Ascending aorta (tissue), 2 donors: ENCODE data around the gene PPP1R2. TPM values are rescaled to one million over a fixed set of nuclear protein-coding genes. Genes with fewer than 3 reads are reported as not detected.
"Not testable (repeated sequence)": the region's sequence is repeated elsewhere in the genome, so short reads cannot be mapped to it uniquely, and the experiment has no call there.

ENCODE experiments used
- DNase-seq, 2 donors: peaks; one replicate each; pipeline ENCODE4 v3.0.0-alpha.2; 2019; ENCODE audit warnings: low spot score in 2 of 2
- H3K27ac ChIP-seq, 2 donors: fragments of 200-600 bp; sonication (generic); one replicate each; pipeline ENCODE4 v1.5.1; 2016 to 2017; ENCODE audit warnings: mild to moderate bottlenecking in 1 of 2
- H3K27me3 ChIP-seq: fragments of 200-600 bp; sonication (generic); one replicate; pipeline ENCODE4 v1.5.1; 2017
- H3K36me3 ChIP-seq, 2 donors: fragments of 200-600 bp; sonication (generic); one replicate each; pipeline ENCODE4 v1.5.1; 2016
- H3K4me1 ChIP-seq, 2 donors: fragments of 200-600 bp; sonication (generic); one replicate each; pipeline ENCODE4 v1.5.1; 2016 to 2017; ENCODE audit warnings: mild to moderate bottlenecking in 1 of 2
- H3K4me3 ChIP-seq, 2 donors: fragments of 200-600 bp; sonication (generic); one replicate each; pipeline ENCODE4 v1.5.1; 2016 to 2017; ENCODE audit warnings: mild to moderate bottlenecking in 1 of 2
- H3K9me3 ChIP-seq, 2 donors: fragments of 200-600 bp; sonication (generic); one replicate each; pipeline ENCODE4 v1.5.1; 2016
- CTCF ChIP-seq, 3 experiments: fragments of 200-600 bp in 2 of 3; fragments of 450-650 bp in 1 of 3; sonication (generic) in 2 of 3; IDR thresholded peaks; one replicate each; pipeline ENCODE4 v1.5.1; 2016 to 2019; ENCODE audit warnings: antibody characterized with exemption in 3 of 3, mild to moderate bottlenecking in 1 of 3, moderate library complexity in 1 of 3
- intact Hi-C: fragments of 100-400 bp; cut with DNase I; formaldehyde crosslinking; loops from one replicate; pipeline ENCODE4 v1.15.1; 2023
- total RNA-seq: library from RNA; depleted of rRNA; stranded (reverse); fragments of >200 nt; gene quantifications from one replicate; pipeline ENCODE4 v1.1.0, GENCODE V29; 2016

PPP1R2 gene
- total RNA-seq, 1 donor from 2014 or later, result 62.3 TPM

GRCh38 chr3:195512798-195513345 is 30.3 kb downstream of the PPP1R2 start:
- Histone ChIP-seq H3K36me3 (peaks cover 27 to 50% of the 10 kb centered on the region in 2 donors), H3K9me3 (no peaks in the 10 kb centered on the region), H3K27me3 (no peaks in the 10 kb centered on the region), H3K4me1 (no peaks in the 10 kb centered on the region), H3K4me3 (no peak overlapping the region), H3K27ac (no peak overlapping the region)
- no peak for TF ChIP-seq CTCF (IDR thresholded peaks at IDR 0.05)
- intact Hi-C loops, result no loop called here
- no peak for DNase-seq

GRCh38 chr3:195511136-195511535 is 32.0 kb downstream of the PPP1R2 start:
- Histone ChIP-seq H3K27ac (no peak overlapping the region), H3K36me3 (peaks cover 14 to 37% of the 10 kb centered on the region in 2 donors), H3K27me3 (no peaks in the 10 kb centered on the region), H3K9me3 (no peaks in the 10 kb centered on the region), H3K4me3 (no peak overlapping the region), H3K4me1 (no peaks in the 10 kb centered on the region)
- intact Hi-C loops, result no loop called here
- TF ChIP-seq CTCF (IDR thresholded peaks at IDR 0.05), result no peak
- no peak for DNase-seq

GRCh38 chr3:195508185-195508584 is 34.9 kb downstream of the PPP1R2 start:
- intact Hi-C loops, result no loop called here
- Histone ChIP-seq H3K27me3 (no peaks in the 10 kb centered on the region), H3K4me1 (no peaks in the 10 kb centered on the region), H3K27ac (no peak overlapping the region), H3K9me3 (no peaks in the 10 kb centered on the region), H3K36me3 (peaks cover 8 to 15% of the 10 kb centered on the region in 2 donors), H3K4me3 (no peak overlapping the region)
- no peak for DNase-seq
- no peak for TF ChIP-seq CTCF (IDR thresholded peaks at IDR 0.05)

GRCh38 chr3:195475614-195476013 is 67.5 kb downstream of the PPP1R2 start:
- H3K4me1 ChIP-seq, result no peaks in the 10 kb centered on the region
- H3K9me3 ChIP-seq, result no peaks in the 10 kb centered on the region
- H3K4me3 ChIP-seq, result no peak overlapping the region
- no peaks in the 10 kb centered on the region for H3K27me3 ChIP-seq
- no peak for DNase-seq
- no peak overlapping the region for H3K27ac ChIP-seq
- intact Hi-C loops, result no loop called here
- no peak for TF ChIP-seq CTCF (IDR thresholded peaks at IDR 0.05)
- H3K36me3 ChIP-seq, result no peaks in the 10 kb centered on the region

GRCh38 chr3:195475116-195475515 is 68.0 kb downstream of the PPP1R2 start:
- H3K27me3 ChIP-seq, H3K36me3 ChIP-seq, DNase-seq, H3K9me3 ChIP-seq, intact Hi-C loops, H3K4me3 ChIP-seq, H3K4me1 ChIP-seq, H3K27ac ChIP-seq: not testable (repeated sequence)

- Histone ChIP-seq H3K9me3 (no peaks in the 10 kb centered on the region), H3K4me1 (no peaks in the 10 kb centered on the region), H3K27ac (no peak overlapping the region), H3K27me3 (no peaks in the 10 kb centered on the region), H3K4me3 (no peak overlapping the region), H3K36me3 (no peaks in the 10 kb centered on the region)
- TF ChIP-seq CTCF (IDR thresholded peaks at IDR 0.05), result no peak
- DNase-seq, result no peak
- intact Hi-C loops, result no loop called here
Observed at GRCh38 chr3:195468841-195469240, 74.3 kb downstream of the PPP1R2 start.
